Mesenteric fat pad (tissue), 1 donor: ENCODE results near the gene ZBTB38. TPM values are rescaled to one million over a fixed set of nuclear protein-coding genes. Genes with fewer than 3 reads are reported as not detected.

ENCODE experiments used
- DNase-seq: peaks from one replicate; pipeline ENCODE4 v3.0.0-alpha.2; 2020; ENCODE audit warnings: low spot score
- total RNA-seq: library from RNA; stranded (reverse); fragmentation: NEBNext Ultra II Directional; extraction: Animal tissue kit (Norgen Biotek cat#: 25700); gene quantifications from one replicate; pipeline ENCODE4 v1.2.1, GENCODE V29; 2021
- donor health status: DM: yes; HTN: yes; CAD: no.

Gene ZBTB38
- total RNA-seq, 1 donor from 2014 or later: 75.4 TPM

DNA sequence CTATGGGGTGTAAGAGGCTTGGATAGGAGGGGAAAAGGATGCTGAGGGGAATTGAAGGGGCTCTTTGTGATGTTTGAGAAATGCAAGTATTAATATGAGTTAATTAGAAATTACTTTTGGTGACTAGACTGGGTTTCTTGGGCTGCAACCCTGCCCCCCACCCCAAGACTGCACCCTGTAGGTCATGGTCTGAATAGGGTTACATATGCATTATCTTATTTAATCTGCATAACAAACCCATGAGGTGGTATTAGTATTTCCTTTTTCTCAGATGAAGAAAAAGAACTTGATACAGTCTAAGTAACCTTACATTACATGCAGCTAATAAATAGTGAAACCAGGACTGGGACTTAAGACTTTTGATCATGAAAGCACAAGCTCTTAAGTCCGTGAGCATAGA is 5.6 kb upstream of the ZBTB38 start:
- no peak for DNase-seq

DNA sequence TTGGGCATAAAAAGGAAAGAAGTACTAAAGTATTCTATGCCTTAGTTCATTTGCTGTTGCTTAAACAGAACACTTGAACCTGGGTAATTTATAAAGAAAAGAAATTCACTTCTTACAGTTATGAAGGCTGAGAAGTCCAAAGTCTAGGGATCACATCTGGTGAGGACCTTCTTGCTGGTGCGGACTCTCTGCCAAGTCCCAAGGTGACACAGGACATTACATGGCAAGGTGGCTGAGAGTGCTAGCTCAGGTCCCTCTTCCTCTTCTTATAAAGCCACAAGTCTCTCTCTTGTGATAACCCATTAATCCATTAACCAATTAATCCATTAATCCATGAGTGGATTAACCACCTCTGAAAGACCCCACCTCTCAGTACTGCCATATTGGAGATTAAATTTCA is 3.1 kb upstream of the ZBTB38 start:
- no peak for DNase-seq

DNA sequence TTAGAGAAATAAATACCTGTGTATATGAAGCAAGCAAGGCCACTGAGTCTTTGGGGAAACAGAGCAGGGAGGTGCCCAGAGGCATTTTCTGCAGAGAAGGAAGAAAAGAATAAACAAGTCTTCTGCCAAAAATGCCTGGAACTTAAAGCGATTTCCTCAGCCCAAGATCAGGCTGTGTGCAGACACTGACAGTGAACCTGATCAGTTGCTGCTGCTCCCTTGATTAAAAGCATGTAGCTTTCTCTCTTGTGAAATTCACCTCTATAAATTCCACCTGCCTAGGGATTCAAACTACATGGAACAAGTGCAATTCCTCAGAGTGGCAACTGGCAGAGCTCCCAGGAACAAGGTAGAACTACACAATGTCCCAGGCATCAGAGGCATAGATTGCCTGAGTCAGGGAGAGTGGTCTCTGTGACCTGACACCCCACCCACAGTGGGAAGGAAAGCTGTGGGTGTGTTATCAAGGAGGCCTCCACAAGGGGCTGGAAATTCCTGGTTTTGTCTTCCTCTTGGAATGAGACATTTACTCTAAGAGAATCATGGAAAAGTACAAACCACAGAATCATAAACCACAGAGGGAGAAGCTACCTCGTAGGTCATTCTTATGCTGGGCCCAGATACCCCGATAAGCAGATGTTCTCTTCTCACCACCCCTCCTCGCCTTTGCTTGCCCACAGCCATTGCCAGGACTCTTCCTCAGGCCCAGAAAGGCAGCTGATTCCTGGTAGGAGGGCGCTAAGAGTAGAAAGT is 1.8 kb upstream of the ZBTB38 start:
- DNase-seq: no peak

DNA sequence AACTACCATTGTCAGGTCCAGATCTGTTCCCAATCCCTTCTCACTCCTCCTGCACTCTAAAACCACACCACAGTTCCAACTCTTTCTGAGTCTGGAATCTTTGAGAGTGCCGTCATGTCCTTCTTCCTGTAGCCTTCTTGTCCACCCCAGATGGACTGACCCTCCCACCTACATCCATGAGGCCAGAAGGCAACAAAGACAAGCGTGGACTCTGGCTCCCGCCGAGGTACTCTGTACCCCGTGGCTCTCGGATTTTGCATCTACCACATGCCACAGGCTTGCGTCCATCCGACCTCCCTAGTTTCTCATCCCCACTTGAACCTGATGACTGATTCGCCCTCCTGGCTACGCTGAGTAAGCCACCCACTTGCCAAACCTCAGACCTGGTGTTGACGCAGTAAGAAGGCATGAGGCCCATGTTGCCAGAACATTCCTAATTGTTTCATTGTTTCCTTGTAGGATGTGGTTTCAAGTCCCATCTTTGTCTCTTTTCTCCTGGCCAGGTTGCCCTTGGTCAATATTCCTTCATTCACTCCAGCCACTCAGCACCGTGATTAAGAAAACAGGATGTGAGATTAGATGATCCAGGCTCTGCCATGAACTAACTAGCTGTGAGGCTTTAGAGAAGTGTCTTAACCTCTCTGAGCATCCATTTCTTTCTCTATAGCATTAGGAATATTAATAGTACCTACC is 1.1 kb upstream of the ZBTB38 start:
- DNase-seq: no peak

DNA sequence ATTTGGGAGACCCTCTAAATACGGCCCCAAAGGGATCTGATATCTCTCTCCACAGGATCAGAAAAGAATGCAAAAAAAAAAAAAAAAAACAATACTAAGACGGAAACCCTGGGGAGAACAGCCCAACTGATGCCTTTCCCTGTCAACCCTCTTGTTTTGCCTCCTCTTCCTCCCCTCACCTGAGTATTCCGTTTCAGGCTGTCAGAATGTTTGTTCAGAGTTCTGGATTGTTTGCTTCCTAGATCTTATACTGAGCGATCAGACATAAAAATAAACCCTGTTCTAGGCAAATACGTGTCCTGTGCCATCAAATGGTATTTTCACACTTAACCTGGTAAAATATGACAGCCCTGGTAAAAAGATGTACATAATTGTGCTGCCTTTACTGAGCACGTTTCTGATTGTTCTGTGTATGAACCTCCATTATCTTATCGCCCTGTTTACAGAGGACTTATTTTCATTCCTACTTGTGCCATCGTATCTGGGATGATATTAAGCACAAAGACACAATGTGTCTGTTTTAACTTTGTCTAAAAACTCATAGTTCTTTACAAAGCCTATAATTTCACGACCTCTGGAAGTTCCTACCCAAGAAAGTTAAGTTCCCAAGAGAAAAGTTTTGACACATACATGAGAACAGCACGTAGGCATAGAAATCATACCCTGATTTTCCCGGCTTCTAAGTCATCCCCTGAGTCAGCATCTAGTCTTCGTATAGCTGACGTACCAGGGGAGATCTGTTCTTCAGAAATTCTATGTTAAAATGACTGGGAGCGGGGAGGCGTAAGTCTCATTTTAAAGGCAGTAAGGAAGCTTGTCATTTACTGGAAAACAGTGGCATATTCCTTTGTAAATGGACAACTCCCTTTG is 856 bp downstream of the ZBTB38 start:
- no peak for DNase-seq

DNA sequence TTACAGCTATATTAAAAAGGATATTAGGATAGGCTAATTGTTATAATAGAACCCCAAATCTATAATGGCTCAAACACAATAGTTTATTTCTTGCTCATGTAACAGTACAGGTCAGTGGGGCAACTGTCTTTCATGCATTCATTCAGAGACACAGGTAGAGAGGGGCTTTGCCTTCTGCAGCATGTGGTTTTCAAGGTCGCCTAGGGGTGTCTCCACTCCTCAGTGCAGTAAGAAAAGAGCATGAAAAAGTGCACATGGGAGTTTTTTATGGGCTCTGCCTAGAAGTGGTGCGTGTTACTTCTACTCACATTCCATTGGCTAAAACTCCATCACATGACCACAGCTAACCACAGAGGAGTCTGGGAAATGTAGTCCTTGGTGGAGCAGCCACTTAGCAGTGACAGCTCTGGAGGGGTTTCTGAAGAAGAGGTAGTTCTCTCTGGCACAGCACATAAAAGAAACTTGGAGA is 1.8 kb downstream of the ZBTB38 start:
- DNase-seq: no peak

DNA sequence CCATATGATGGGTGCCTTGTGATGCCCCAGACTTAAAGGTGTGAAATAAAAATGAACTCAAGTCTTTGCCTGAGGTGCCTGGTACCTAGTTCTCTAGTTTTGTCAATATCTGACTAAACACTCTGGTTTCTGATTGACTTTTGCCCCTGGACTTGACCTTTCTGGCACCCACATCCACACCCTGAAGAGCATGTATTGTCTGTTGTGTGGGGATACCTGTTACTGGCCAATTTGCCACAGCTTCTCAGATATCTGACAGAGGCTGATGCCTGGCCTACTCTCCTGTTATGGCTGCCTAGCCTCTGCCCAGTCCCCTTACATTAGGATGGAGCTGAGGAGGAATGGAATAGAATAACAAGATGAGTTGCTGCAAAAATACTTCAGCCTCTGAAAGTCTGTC is 3.6 kb downstream of the ZBTB38 start:
- DNase-seq: no peak

DNA sequence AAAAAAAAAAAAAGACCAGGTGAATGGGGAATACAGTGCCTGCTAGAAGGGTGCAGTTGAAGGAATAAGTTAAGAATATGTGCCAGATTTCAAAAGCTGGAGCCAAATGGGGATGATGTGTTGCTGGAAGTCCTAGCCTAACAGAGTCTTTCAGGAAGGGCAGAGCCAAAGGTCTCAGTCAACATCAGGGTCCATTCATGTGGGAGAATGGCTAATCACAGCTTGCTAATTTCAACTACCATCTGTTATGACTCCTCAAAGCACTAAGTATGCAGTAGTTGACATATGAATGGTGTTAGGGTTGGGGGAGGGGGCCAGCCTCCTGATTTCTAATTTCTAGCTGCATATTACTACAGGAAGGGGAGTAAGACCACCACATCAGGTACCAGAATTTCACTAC is 4.4 kb downstream of the ZBTB38 start:
- DNase-seq: no peak

DNA sequence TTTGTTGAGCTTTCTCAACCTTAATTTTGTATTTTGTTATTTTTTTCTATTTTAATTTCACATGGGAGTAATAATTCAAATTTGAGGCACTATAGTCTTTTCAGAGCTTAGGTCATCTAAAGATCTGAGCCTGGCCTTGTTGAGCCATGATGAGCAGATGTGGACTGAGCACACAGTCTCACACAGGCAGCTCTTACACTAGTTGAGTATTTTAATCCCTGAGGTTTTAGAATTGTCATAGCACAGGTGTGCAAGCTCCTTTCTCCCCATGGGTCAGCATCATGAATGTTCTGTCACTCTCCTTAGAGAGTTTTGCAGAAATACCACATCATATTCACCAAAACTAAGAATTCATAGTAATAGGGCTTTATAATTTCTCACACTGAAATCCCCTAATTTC is 4.9 kb downstream of the ZBTB38 start:
- DNase-seq: no peak

DNA sequence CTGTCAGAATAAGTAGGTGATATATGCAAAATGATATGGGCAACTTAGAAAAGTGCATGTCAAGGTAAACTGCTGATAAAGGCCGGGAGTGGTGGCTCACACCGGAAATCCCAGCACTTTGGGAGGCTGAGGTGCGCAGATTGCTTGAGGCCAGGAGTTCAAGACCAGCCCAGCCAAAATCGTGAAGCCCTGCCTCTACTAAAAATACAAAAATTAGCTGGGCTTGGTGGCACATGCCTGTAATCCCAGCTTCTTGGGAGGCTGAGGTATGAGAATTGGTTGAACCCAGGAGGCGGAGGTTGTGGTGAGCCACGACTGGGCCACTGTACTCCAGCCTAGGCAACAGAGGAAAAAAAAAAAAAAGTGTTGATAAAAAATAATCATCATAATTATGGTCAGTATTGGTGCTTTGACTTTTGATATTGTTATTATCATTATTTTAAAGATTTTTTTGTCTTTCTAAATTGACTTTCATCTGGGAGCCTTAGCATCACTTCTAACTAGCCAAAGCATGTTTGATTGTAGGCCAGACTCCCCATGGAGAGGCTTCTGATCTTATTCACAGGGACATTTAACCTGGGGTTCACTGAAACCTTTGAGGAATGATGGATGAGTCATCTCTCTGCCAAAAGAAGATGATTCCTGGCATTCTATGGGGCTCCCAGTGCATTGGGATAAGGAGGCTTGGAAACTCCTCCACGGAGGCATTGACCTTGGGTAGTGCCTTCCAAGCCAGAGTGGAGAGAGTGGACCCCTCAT is 5.6 kb downstream of the ZBTB38 start:
- DNase-seq: no peak

DNA sequence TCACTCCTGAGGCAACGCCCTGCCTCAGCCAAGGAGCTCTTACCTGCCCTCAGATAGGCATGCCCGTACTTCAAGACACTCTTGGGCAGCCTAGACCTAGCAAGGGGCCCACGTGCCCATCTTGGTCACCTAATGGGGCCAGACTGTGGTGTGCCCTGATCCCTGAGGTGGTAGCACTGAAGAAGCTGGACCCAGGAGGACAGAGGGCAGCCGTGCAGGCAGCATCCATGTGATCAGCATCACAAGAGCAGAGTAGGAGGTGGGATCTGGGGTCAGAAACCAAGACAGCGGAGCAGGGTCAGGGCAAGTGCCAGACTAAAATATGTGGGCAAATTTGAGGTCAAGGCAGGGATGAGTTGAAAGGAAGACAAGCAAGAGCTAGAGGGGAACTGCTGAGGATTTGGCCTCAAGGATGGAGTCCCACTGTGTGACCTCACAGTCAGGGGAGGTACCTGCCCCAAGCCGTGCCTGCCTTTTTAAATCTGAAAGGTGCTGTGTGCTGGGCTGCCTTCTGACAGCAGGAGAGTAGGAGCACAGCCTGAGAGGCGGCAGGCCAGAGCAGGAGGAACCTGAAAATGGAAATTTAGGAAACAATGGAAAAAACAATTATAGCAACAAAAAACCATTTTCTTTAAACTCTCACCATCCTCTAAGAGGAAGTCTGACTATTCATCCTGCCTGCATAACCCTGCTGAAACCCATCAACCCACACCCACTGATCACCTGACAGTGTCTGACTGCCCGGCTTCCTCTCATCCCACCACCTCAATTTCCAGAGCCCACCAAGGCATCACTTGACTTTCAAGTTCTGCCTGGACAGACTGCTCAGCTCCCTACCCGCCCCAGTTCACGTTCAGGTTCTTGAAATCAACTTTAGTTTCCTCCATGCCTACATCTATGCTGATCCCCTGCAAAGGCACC is 7.3 kb downstream of the ZBTB38 start:
- DNase-seq: no peak

DNA sequence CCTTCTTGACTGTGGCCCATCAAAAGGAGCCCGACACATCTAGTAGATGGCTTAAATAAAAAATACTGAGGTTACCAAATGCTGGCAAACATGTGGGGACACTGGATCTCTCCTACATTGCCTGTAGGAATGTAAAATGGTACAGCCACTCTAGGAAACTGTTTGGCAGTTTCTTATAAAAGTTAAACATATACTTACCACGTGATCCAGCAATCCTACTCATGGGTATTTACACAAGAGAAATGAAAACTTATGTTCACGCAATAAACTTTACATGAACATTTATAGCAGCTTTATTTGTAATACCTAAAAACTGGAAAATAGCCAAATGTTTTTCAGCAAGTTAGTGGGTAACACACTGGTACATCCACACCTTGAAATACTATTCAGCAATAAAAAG is 9.1 kb downstream of the ZBTB38 start:
- no peak for DNase-seq

DNA sequence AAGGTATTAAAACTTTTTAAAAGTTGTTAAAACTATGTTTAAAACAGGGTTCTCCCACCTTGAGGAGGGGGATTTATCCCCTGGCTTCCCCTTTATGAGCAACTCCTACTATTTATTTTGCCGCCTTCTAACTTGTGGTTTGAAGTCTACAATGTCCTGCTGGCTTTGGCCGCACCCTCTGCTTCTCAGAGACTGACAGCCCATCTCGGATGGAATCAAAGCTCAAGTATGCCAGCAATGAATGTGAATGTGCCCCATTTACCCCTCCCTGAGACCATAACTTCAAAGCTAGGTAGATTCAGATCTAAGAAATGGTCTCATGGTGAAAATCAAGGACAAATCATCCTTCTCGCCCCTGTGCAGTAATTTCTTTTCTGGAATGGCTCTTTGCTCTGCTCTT is 10.3 kb downstream of the ZBTB38 start:
- DNase-seq: no peak

DNA sequence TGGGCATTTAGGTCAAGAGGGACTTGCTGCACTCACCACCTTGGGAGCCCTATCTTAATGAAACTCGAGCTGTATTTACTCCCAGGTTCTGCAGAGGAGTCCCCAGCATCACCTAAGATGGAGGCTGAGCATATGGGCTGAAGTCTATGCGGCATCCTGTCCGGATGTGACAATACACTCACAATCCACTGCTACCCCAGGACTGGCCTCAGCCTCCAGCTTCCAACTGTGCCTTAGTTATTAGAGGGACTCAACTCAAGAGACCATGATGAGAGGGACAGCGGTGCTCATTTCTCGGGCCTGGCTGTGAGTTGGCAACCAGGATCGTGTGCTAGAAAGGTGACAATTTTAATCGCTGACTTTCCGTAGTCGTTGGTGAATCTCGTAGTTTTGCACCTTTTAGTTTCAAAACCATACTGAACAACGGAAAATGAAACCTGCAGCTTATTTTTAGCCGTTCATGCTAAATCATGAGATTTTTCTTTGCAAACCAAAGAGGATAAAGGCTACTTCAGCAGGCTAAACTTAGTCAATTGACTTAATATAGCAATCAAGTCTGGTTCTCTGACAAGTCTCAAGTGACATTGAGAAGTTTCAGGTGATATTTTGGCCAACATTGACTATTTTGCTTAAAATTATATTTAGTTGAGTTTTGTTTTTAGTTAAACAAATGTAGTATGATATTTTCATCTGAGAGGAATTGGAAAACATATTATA is 11.1 kb downstream of the ZBTB38 start:
- DNase-seq: no peak

DNA sequence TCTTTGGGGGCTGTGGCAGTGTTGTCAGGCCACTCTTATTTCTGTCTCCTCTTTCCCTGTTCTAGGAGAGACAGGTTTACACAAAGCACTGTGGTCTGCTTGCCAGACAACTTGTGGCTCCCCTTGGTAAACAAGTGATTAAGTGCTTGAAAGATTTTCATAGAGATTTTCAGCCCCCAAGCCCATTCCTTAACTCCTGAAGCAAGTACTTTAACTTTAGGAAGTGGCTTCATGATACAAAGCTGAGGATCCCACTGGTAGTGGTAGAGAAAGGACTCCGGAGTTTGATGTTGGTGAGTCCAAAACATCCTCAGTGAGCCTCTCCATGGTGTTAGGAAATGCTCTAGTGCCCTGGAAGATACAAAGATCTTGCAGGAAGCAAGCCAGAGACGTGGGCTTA is 12.0 kb downstream of the ZBTB38 start:
- DNase-seq: no peak

DNA sequence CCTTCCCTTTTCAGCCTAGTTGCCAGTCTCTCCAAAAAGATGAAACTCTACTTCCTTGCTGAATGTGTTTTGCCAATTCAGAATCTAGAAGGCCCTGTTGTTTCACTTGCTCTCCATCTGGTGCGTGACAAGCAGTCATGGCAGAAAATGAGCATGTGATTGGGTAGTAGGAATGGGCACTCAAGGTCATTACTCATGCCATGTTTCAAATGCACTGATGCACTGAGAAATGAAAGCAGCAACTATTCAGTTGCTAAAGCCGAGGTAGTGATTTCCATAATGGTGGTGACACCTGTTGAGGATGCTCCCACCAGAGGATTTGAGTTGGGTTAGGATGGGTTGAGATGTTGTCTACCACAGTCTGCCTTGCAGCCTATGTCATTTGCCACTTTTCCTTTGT is 12.7 kb downstream of the ZBTB38 start:
- DNase-seq: no peak

DNA sequence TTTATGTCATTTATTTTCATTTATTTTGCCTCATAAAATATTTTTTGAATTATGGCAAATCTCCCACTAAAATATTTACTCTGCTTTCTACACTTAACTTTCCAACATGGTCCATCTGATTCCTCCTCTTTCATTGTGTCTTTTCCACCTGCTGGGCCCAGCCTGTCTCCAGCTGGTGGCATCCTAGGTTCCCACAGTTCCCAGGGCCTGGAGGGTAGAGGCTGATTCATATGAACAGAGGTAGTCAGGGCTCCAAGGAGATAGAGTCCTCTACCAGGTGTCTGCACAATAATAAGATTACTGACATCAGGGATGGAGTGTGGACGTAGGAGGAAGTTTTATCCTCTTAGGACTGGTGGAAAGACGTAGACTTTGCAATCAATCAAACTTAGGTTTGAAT is 14.3 kb downstream of the ZBTB38 start:
- DNase-seq: no peak

DNA sequence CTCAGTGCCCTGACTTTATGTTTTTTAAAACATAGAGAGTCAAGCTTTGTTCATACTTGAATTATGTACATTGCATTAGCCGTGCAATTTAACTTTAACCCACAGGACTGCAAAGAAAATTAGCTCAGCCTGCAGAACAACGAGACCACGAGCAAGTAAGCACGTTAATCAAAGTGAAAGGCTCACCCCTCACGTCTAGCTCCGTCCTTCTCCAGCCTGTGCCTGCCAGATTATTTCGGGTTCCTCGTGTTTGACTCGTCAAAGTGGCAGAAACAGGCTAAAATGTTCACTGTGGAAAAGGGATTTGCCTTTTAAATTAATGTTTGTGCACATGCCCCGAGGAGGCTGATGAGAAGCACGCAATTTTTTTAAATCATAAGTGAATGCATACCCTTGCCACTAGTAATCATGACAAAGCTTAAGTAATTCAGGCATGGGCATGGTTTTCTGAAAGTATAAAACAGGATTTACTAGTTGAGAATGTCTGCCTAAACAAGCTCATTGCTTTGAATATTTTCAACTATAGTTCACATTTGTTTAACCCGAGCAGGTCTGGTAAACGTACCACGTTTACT is 15.3 kb downstream of the ZBTB38 start:
- DNase-seq: no peak

DNA sequence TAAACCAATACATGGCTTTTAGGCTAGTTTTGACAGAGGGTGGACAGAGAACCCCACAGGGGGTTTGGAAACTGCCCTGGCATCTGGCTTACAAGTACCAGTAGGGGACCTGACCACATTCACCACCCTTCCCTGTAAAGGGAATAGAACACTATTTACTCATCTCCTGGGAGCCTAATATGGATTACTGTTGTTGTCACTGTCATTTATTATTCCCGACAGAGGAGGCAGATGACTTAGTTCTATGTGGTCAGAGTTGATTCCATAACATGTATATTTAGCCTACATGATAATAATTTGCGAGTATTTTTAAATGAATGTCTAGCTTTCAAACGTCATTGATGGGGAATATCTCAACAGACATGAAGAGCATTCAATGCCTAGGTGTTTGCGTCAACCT is 15.9 kb downstream of the ZBTB38 start:
- DNase-seq: no peak
